ENCODE measurements around the gene NHLRC2.
A peak's percentile ranks its signal among the peaks of the same experiment; 100 is the strongest.

Gene NHLRC2

GRCh38 chr10:113912582-113912981 is 58.1 kb downstream of the NHLRC2 start:
- H3K4me1 ChIP-seq (ENCODE audit: control insufficient read depth, insufficient read depth, low read length): no peaks in the 10 kb centered on the region
- H3K36me3 ChIP-seq (ENCODE audit: control insufficient read depth, insufficient read depth, low read length, severe bottlenecking): peaks cover 33% of the 10 kb centered on the region
- no peak overlapping the region for H3K4me3 ChIP-seq (ENCODE audit: low read length)
- no peak overlapping the region for H3K9ac ChIP-seq (ENCODE audit: low read length)
- H3K27me3 ChIP-seq (replicated peaks; ENCODE audit: control insufficient read depth, insufficient read depth, low read length): no peaks in the 10 kb centered on the region
- H3K9me3 ChIP-seq (ENCODE audit: control insufficient read depth, low read length): no peaks in the 10 kb centered on the region
- DNase-seq (ENCODE audit: low read depth): no peak

DNA sequence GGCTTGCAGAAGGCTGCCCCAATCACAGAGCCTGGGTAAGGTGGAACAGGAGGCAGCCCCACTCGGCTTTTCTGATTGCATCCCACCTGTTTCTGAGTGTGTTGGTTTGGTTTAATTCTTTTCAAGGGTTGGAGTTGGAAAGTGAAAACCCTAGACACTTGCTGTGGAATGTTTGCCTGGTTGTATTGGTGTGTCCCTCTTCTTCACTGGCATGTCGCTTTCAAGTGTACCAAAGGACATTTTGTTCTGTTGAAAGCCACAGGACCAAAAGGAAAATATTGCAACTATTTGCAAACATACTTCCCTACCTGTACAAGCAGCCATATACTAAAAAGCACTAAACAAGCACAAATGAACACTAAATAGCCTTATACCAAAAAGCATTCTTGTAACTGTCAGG is 60.5 kb downstream of the NHLRC2 start:
- no peak for DNase-seq (ENCODE audit: low read depth)
- H3K36me3 ChIP-seq (ENCODE audit: control insufficient read depth, insufficient read depth, low read length, severe bottlenecking): peaks cover 16% of the 10 kb centered on the region

GRCh38 chr10:113915540-113915939 is 61.1 kb downstream of the NHLRC2 start:
- DNase-seq (ENCODE audit: low read depth): no peak
- Histone ChIP-seq H3K27me3 (replicated peaks; ENCODE audit: control insufficient read depth, insufficient read depth, low read length) (no peaks in the 10 kb centered on the region), H3K9ac (ENCODE audit: low read length) (no peak overlapping the region), H3K9me3 (ENCODE audit: control insufficient read depth, low read length) (no peaks in the 10 kb centered on the region), H3K36me3 (ENCODE audit: control insufficient read depth, insufficient read depth, low read length, severe bottlenecking) (peaks cover 16% of the 10 kb centered on the region), H3K4me1 (ENCODE audit: control insufficient read depth, insufficient read depth, low read length) (no peaks in the 10 kb centered on the region), H3K4me3 (ENCODE audit: low read length) (no peak overlapping the region)

More for the DNA sequence above, 60.5 kb downstream of the NHLRC2 start:
- Histone ChIP-seq H3K4me3 (ENCODE audit: low read length) (no peak overlapping the region), H3K9me3 (ENCODE audit: control insufficient read depth, low read length) (no peaks in the 10 kb centered on the region), H3K4me1 (ENCODE audit: control insufficient read depth, insufficient read depth, low read length) (no peaks in the 10 kb centered on the region), H3K27me3 (replicated peaks; ENCODE audit: control insufficient read depth, insufficient read depth, low read length) (no peaks in the 10 kb centered on the region), H3K9ac (ENCODE audit: low read length) (no peak overlapping the region)

- no peak overlapping the region for H3K9ac ChIP-seq (ENCODE audit: low read length)
- H3K36me3 ChIP-seq (ENCODE audit: control insufficient read depth, insufficient read depth, low read length, severe bottlenecking): peaks cover 16% of the 10 kb centered on the region
- no peaks in the 10 kb centered on the region for H3K4me1 ChIP-seq (ENCODE audit: control insufficient read depth, insufficient read depth, low read length)
- no peak for DNase-seq (ENCODE audit: low read depth)
- no peaks in the 10 kb centered on the region for H3K9me3 ChIP-seq (ENCODE audit: control insufficient read depth, low read length)
- no peaks in the 10 kb centered on the region for H3K27me3 ChIP-seq (replicated peaks; ENCODE audit: control insufficient read depth, insufficient read depth, low read length)
- H3K4me3 ChIP-seq (ENCODE audit: low read length): no peak overlapping the region
Measured at GRCh38 chr10:113916053-113916452, 61.6 kb downstream of the NHLRC2 start.

DNA sequence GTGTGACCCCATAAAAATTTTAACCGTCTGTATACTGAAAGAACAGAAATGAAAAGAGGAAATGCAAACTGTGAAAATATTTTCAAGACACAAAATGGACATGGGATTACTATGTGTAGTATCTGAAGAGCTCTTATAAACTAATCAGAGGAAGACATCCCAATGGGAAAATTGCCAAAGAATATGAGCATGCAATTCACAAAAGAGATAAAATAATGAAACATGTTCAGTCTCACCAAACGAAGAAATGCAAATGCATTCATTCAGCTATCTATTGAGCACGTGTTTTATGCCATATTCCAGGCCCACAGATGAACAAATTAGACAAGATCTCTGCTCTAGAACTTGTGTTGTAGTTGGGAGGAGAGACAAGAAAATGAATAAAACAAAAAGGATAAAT is 63.2 kb downstream of the NHLRC2 start:
- no peak for DNase-seq (ENCODE audit: low read depth)
- no peaks in the 10 kb centered on the region for H3K27me3 ChIP-seq (replicated peaks; ENCODE audit: control insufficient read depth, insufficient read depth, low read length)
- H3K9me3 ChIP-seq (ENCODE audit: control insufficient read depth, low read length): no peaks in the 10 kb centered on the region
- no peaks in the 10 kb centered on the region for H3K4me1 ChIP-seq (ENCODE audit: control insufficient read depth, insufficient read depth, low read length)
- no peak overlapping the region for H3K4me3 ChIP-seq (ENCODE audit: low read length)
- H3K36me3 ChIP-seq (ENCODE audit: control insufficient read depth, insufficient read depth, low read length, severe bottlenecking): peaks cover 7% of the 10 kb centered on the region
- no peak overlapping the region for H3K9ac ChIP-seq (ENCODE audit: low read length)

- Histone ChIP-seq H3K27me3 (replicated peaks; ENCODE audit: control insufficient read depth, insufficient read depth, low read length) (no peaks in the 10 kb centered on the region), H3K4me3 (ENCODE audit: low read length) (no peak overlapping the region), H3K4me1 (ENCODE audit: control insufficient read depth, insufficient read depth, low read length) (no peaks in the 10 kb centered on the region), H3K36me3 (ENCODE audit: control insufficient read depth, insufficient read depth, low read length, severe bottlenecking) (no peaks in the 10 kb centered on the region), H3K9me3 (ENCODE audit: control insufficient read depth, low read length) (peaks cover 7% of the 10 kb centered on the region), H3K9ac (ENCODE audit: low read length) (no peak overlapping the region)
- no peak for DNase-seq (ENCODE audit: low read depth)
Measured at GRCh38 chr10:113920114-113920513, 65.7 kb downstream of the NHLRC2 start.

- H3K4me3 ChIP-seq (ENCODE audit: low read length): no peak overlapping the region
- peaks cover 10% of the 10 kb centered on the region for H3K9me3 ChIP-seq (ENCODE audit: control insufficient read depth, low read length)
- peak; percentile 15 for DNase-seq (ENCODE audit: low read depth)
- H3K9ac ChIP-seq (ENCODE audit: low read length): no peak overlapping the region
- no peaks in the 10 kb centered on the region for H3K27me3 ChIP-seq (replicated peaks; ENCODE audit: control insufficient read depth, insufficient read depth, low read length)
- no peaks in the 10 kb centered on the region for H3K4me1 ChIP-seq (ENCODE audit: control insufficient read depth, insufficient read depth, low read length)
- H3K36me3 ChIP-seq (ENCODE audit: control insufficient read depth, insufficient read depth, low read length, severe bottlenecking): no peaks in the 10 kb centered on the region
Measured at GRCh38 chr10:113920875-113921274, 66.4 kb downstream of the NHLRC2 start.

GRCh38 chr10:113921561-113922370 is 67.3 kb downstream of the NHLRC2 start:
- Histone ChIP-seq H3K9ac (ENCODE audit: low read length) (no peak overlapping the region), H3K9me3 (ENCODE audit: control insufficient read depth, low read length) (peaks cover 10% of the 10 kb centered on the region), H3K4me3 (ENCODE audit: low read length) (no peak overlapping the region), H3K27me3 (replicated peaks; ENCODE audit: control insufficient read depth, insufficient read depth, low read length) (no peaks in the 10 kb centered on the region), H3K4me1 (ENCODE audit: control insufficient read depth, insufficient read depth, low read length) (no peaks in the 10 kb centered on the region), H3K36me3 (ENCODE audit: control insufficient read depth, insufficient read depth, low read length, severe bottlenecking) (no peaks in the 10 kb centered on the region)
- no peak for DNase-seq (ENCODE audit: low read depth)

DNA sequence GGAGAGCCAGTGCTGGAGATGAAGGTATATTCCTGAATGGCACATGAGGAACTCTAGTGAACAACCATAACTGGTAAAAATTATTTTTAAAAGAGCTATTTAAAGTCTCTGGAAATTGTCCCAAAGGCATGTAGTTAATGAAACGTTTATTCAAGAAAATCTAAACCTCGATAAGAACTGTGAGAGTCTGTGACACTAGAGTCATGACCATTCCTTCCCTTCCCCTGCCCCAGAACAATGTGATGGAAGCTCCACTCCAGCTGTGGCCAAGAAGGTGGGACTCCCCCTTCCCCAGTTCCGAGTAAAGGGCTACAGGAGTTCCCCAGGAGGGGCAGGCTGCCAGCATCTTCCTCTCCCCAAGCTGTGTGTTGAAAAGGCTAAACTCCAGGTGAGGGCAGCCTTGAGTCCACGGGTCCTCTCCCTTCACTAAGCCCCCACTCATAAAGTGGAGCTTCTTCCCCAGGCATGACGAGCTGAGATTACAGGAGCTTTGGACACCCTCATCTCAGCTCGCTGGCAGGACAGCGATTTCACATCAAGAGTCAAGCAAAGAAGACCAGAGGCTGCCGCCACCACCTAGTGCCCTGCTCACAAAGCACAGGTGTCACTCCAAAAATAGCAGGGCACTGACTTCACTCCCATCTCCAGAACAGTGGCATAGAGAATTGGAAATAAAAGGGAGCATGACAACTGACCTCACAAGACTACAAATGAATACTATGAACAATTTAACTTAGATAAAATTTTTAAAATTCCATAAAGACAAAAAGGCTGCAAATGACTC is 68.5 kb downstream of the NHLRC2 start:
- H3K9ac ChIP-seq (ENCODE audit: low read length): no peak overlapping the region
- no peak for DNase-seq (ENCODE audit: low read depth)

DNA sequence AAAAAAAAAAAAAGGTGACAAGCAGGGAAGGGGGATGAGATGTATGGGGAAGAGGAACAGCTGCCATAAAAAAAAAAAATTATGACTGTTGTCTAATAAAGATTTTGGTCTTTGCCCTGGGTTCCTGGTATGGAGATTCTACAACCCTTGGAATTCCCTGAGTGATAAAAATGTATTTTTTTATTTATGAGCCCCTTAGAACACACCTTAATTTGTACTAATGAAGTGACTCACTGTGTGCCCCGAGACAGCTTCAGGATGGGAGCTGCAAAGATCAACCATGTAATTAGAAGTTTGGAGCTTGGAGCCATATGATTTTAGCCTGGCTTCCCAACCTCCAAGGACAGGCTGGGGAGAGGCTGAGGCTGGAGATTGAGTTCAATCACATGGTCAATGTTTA is 69.7 kb downstream of the NHLRC2 start:
- no peak overlapping the region for H3K4me3 ChIP-seq (ENCODE audit: low read length)
- peaks cover 10% of the 10 kb centered on the region for H3K9me3 ChIP-seq (ENCODE audit: control insufficient read depth, low read length)
- H3K9ac ChIP-seq (ENCODE audit: low read length): no peak overlapping the region
- H3K27me3 ChIP-seq (replicated peaks; ENCODE audit: control insufficient read depth, insufficient read depth, low read length): no peaks in the 10 kb centered on the region
- H3K4me1 ChIP-seq (ENCODE audit: control insufficient read depth, insufficient read depth, low read length): no peaks in the 10 kb centered on the region
- DNase-seq (ENCODE audit: low read depth): no peak
- no peaks in the 10 kb centered on the region for H3K36me3 ChIP-seq (ENCODE audit: control insufficient read depth, insufficient read depth, low read length, severe bottlenecking)

More for the DNA sequence above, 68.5 kb downstream of the NHLRC2 start:
- Histone ChIP-seq H3K9me3 (ENCODE audit: control insufficient read depth, low read length) (peaks cover 10% of the 10 kb centered on the region), H3K27me3 (replicated peaks; ENCODE audit: control insufficient read depth, insufficient read depth, low read length) (no peaks in the 10 kb centered on the region), H3K4me3 (ENCODE audit: low read length) (no peak overlapping the region), H3K36me3 (ENCODE audit: control insufficient read depth, insufficient read depth, low read length, severe bottlenecking) (no peaks in the 10 kb centered on the region), H3K4me1 (ENCODE audit: control insufficient read depth, insufficient read depth, low read length) (no peaks in the 10 kb centered on the region)

GRCh38 chr10:113924664-113925063 is 70.2 kb downstream of the NHLRC2 start:
- Histone ChIP-seq H3K4me3 (ENCODE audit: low read length) (no peak overlapping the region), H3K9ac (ENCODE audit: low read length) (no peak overlapping the region), H3K4me1 (ENCODE audit: control insufficient read depth, insufficient read depth, low read length) (no peaks in the 10 kb centered on the region), H3K9me3 (ENCODE audit: control insufficient read depth, low read length) (peaks cover 10% of the 10 kb centered on the region), H3K27me3 (replicated peaks; ENCODE audit: control insufficient read depth, insufficient read depth, low read length) (no peaks in the 10 kb centered on the region), H3K36me3 (ENCODE audit: control insufficient read depth, insufficient read depth, low read length, severe bottlenecking) (no peaks in the 10 kb centered on the region)
- DNase-seq (ENCODE audit: low read depth): no peak

All from adipocyte (in vitro differentiated cells).